GM19193 (cell line): ENCODE data around the gene SLC16A3.

ENCODE experiments used
- POLR2A ChIP-seq: IDR thresholded peaks from 4 replicates; pipeline ENCODE4 v1.6.1; 2011; ENCODE audit not compliant: insufficient read depth, insufficient read length; ENCODE audit errors: extremely low read depth

SLC16A3 gene

GRCh38 chr17:82237083-82237745 is 8.4 kb downstream of the SLC16A3 start:
- no peak for TF ChIP-seq POLR2A

- TF ChIP-seq POLR2A = no peak
Measured at GRCh38 chr17:82237746-82238471, 9.1 kb downstream of the SLC16A3 start.

GRCh38 chr17:82238472-82239201 is 9.8 kb downstream of the SLC16A3 start:
- TF ChIP-seq POLR2A = peak; percentile 34

- TF ChIP-seq POLR2A = no peak
Measured at GRCh38 chr17:82239401-82239925, 10.6 kb downstream of the SLC16A3 start.

GRCh38 chr17:82239926-82240505 is 11.2 kb downstream of the SLC16A3 start:
- no peak for TF ChIP-seq POLR2A

- TF ChIP-seq POLR2A = no peak
Measured at GRCh38 chr17:82240506-82241182, 11.8 kb downstream of the SLC16A3 start.

GRCh38 chr17:82241183-82241925 is 12.5 kb downstream of the SLC16A3 start:
- TF ChIP-seq POLR2A = no peak

GRCh38 chr17:82241926-82242697 is 13.3 kb downstream of the SLC16A3 start:
- no peak for TF ChIP-seq POLR2A

- TF ChIP-seq POLR2A = no peak
Measured at GRCh38 chr17:82242698-82242976, 13.8 kb downstream of the SLC16A3 start.

- TF ChIP-seq POLR2A = peak; percentile 16
Measured at GRCh38 chr17:82242977-82243647, 14.3 kb downstream of the SLC16A3 start.

- TF ChIP-seq POLR2A = no peak
Measured at GRCh38 chr17:82243648-82244412, 15.0 kb downstream of the SLC16A3 start.
